ENCODE measurements around the gene ILK.

ILK gene

GRCh38 chr11:6621711-6622211, 18.2 kb downstream of the ILK start:
- no peak for DNase-seq (ENCODE audit: low read depth)

GRCh38 chr11:6622261-6623171, 18.9 kb downstream of the ILK start:
- DNase-seq (ENCODE audit: low read depth) = no peak

- DNase-seq (ENCODE audit: low read depth) = no peak
These were observed 20.1 kb downstream of the ILK start for GRCh38 chr11:6623391-6624363.

GRCh38 chr11:6625156-6625831, 21.7 kb downstream of the ILK start:
- DNase-seq (ENCODE audit: low read depth) = no peak

GRCh38 chr11:6625832-6626420, 22.4 kb downstream of the ILK start:
- DNase-seq (ENCODE audit: low read depth) = no peak

GRCh38 chr11:6626971-6627761, 23.6 kb downstream of the ILK start:
- DNase-seq (ENCODE audit: low read depth) = no peak

- no peak for DNase-seq (ENCODE audit: low read depth)
These were observed 24.2 kb downstream of the ILK start for GRCh38 chr11:6627762-6628241.

GRCh38 chr11:6628526-6628925, 25.0 kb downstream of the ILK start:
- DNase-seq (ENCODE audit: low read depth) = no peak

GRCh38 chr11:6629573-6629891, 26.0 kb downstream of the ILK start:
- DNase-seq (ENCODE audit: low read depth) = no peak

GRCh38 chr11:6629892-6630631, 26.5 kb downstream of the ILK start:
- DNase-seq (ENCODE audit: low read depth) = no peak

- no peak for DNase-seq (ENCODE audit: low read depth)
These were observed 27.2 kb downstream of the ILK start for GRCh38 chr11:6630632-6631291.

GRCh38 chr11:6631361-6631890, 27.9 kb downstream of the ILK start:
- DNase-seq (ENCODE audit: low read depth) = no peak

GRCh38 chr11:6632116-6633073, 28.8 kb downstream of the ILK start:
- DNase-seq (ENCODE audit: low read depth) = no peak

GRCh38 chr11:6633422-6634408, 30.1 kb downstream of the ILK start:
- no peak for DNase-seq (ENCODE audit: low read depth)

GRCh38 chr11:6634534-6634933, 31.0 kb downstream of the ILK start:
- DNase-seq (ENCODE audit: low read depth) = no peak

- no peak for DNase-seq (ENCODE audit: low read depth)
These were observed 31.7 kb downstream of the ILK start for GRCh38 chr11:6635082-6635932.
